GM23338 (cell line): Measurements from ENCODE around the gene BRF1. TPM values are rescaled to one million over a fixed set of nuclear protein-coding genes. Genes with fewer than 3 reads are reported as not detected.

Experiments used
- ATAC-seq: fragments of 200-7000 bp; cut with Tn5 transposase; 3 replicates; pipeline ENCODE4 v1.9.1; 2020
- DNase-seq: peaks from one replicate; pipeline ENCODE4 v3.0.0-alpha.2; 2015; ENCODE audit warnings: low spot score
- H2AFZ ChIP-seq: fragments of 200-600 bp; sonication (generic); 2 replicates; pipeline ENCODE4 v1.8.0; 2016; ENCODE audit warnings: antibody characterized with exemption, mild to moderate bottlenecking, moderate library complexity
- H3F3A ChIP-seq: fragments of 200-600 bp; sonication (generic); replicated peaks from 2 replicates; pipeline ENCODE4 v1.8.0; 2017; ENCODE audit warnings: antibody characterized with exemption, mixed run types, low read depth
- H3K27ac ChIP-seq: fragments of 200-600 bp; sonication (generic); 2 replicates; pipeline ENCODE4 v1.6.1; 2016; ENCODE audit warnings: low read depth
- H3K27me3 ChIP-seq: fragments of 200-600 bp; sonication (generic); 2 replicates; pipeline ENCODE4 v1.8.0; 2016; ENCODE audit warnings: mild to moderate bottlenecking, mixed run types, moderate library complexity; ENCODE audit not compliant: insufficient read depth
- H3K36me3 ChIP-seq: fragments of 200-600 bp; sonication (generic); 2 replicates; pipeline ENCODE4 v1.8.0; 2016; ENCODE audit warnings: mild to moderate bottlenecking; ENCODE audit not compliant: insufficient read depth
- H3K4me1 ChIP-seq: fragments of 200-600 bp; sonication (generic); 2 replicates; pipeline ENCODE4 v1.8.0; 2016; ENCODE audit warnings: mild to moderate bottlenecking, moderate library complexity; ENCODE audit not compliant: insufficient read depth
- H3K4me2 ChIP-seq: fragments of 200-600 bp; sonication (generic); 2 replicates; pipeline ENCODE4 v1.7.1; 2017; ENCODE audit warnings: mixed run types
- H3K4me3 ChIP-seq: fragments of 200-600 bp; sonication (generic); 2 replicates; pipeline ENCODE4 v1.6.1; 2016; ENCODE audit warnings: mixed run types
- H3K79me2 ChIP-seq: fragments of 200-600 bp; sonication (generic); replicated peaks from 2 replicates; pipeline ENCODE4 v1.8.0; 2017; ENCODE audit warnings: mild to moderate bottlenecking; ENCODE audit not compliant: insufficient read depth
- H3K9me2 ChIP-seq: fragments of 200-600 bp; sonication (generic); 2 replicates; pipeline ENCODE4 v1.8.0; 2017; ENCODE audit not compliant: insufficient read depth
- H4K20me1 ChIP-seq: fragments of 200-600 bp; sonication (generic); replicated peaks from 2 replicates; pipeline ENCODE4 v1.8.0; 2017; ENCODE audit warnings: mild to moderate bottlenecking; ENCODE audit not compliant: insufficient read depth
- H3K27ac Mint-ChIP-seq: 2 replicates; pipeline ENCODE4 v1.8.0; 2020; ENCODE audit warnings: inconsistent platforms, mild to moderate bottlenecking, moderate library complexity, mixed read lengths
- H3K27me3 Mint-ChIP-seq: 3 replicates; pipeline ENCODE4 v1.8.0; 2022; ENCODE audit warnings: low read depth, mild to moderate bottlenecking, moderate library complexity, mixed read lengths, inconsistent platforms; ENCODE audit not compliant: insufficient read depth, poor library complexity
- H3K36me3 Mint-ChIP-seq: 3 replicates; pipeline ENCODE4 v1.8.0; 2021; ENCODE audit warnings: low read depth, mild to moderate bottlenecking, inconsistent platforms, moderate library complexity, mixed read lengths
- H3K4me1 Mint-ChIP-seq: 3 replicates; pipeline ENCODE4 v1.8.0; 2020; ENCODE audit warnings: mild to moderate bottlenecking, inconsistent platforms, mixed read lengths
- H3K4me3 Mint-ChIP-seq: 3 replicates; pipeline ENCODE4 v1.8.0; 2021; ENCODE audit warnings: moderate library complexity, mild to moderate bottlenecking, inconsistent platforms, mixed read lengths
- H3K9me3 Mint-ChIP-seq: 3 replicates; pipeline ENCODE4 v1.8.0; 2020; ENCODE audit warnings: moderate library complexity, mild to moderate bottlenecking, inconsistent platforms, mixed read lengths
- CREB1 ChIP-seq: fragments of 250-450 bp; sonication (Bioruptor Pico); IDR thresholded peaks from 2 replicates; pipeline ENCODE4 v1.5.0; 2020; ENCODE audit warnings: low read depth, mild to moderate bottlenecking, moderate library complexity
- CTCF ChIP-seq, 2 experiments: fragments of 200-600 bp in 1 of 2; sonication (generic) in 1 of 2; conservative IDR thresholded peaks; 2 replicates each; pipeline versions ENCODE4 v1.5.1 to v1.6.1; 2016 to 2017; ENCODE audit warnings: antibody characterized with exemption in 2 of 2, low read depth in 2 of 2, mild to moderate bottlenecking in 2 of 2, moderate library complexity in 1 of 2
- EZH2phosphoT487 ChIP-seq: fragments of 200-600 bp; sonication (generic); IDR thresholded peaks from one replicate; pipeline ENCODE4 v1.8.1; 2018; ENCODE audit warnings: antibody characterized with exemption; ENCODE audit not compliant: unreplicated experiment
- JUNB ChIP-seq: IDR thresholded peaks from one replicate; pipeline ENCODE4 v1.6.1; 2016; ENCODE audit warnings: antibody characterized with exemption; ENCODE audit not compliant: unreplicated experiment
- POLR2AphosphoS5 ChIP-seq: IDR thresholded peaks from 2 replicates; pipeline ENCODE4 v1.6.1; 2016; ENCODE audit warnings: antibody characterized with exemption, low read depth
- STAT1 ChIP-seq: IDR thresholded peaks from one replicate; pipeline ENCODE4 v1.6.1; 2016; ENCODE audit warnings: antibody characterized with exemption; ENCODE audit not compliant: unreplicated experiment
- ZNF114 ChIP-seq: fragments of 250-450 bp; sonication (Bioruptor Pico); IDR thresholded peaks from 2 replicates; pipeline ENCODE4 v1.5.0; 2020; ENCODE audit warnings: mild to moderate bottlenecking, moderate library complexity
- ZNF331 ChIP-seq: fragments of 250-450 bp; sonication (Bioruptor Pico); IDR thresholded peaks from 2 replicates; pipeline ENCODE4 v1.5.0; 2020; ENCODE audit warnings: low read depth, mild to moderate bottlenecking, moderate library complexity
- polyA plus RNA-seq: library from polyadenylated mRNA; unstranded; fragments of >200 nt; fragmentation: Nextera tagmentation; extraction: Ambion mirVana; gene quantifications from 2 replicates; pipeline ENCODE4 v1.2.1, GENCODE V29; 2016
- total RNA-seq: library from RNA; depleted of rRNA; stranded (reverse); fragments of >200 nt; shearing (Covaris generic); gene quantifications from 2 replicates; pipeline ENCODE4 v1.2.3, GENCODE V29; 2014
- TF ChIP-seq, protein P1 (sequence below): IDR thresholded peaks from one replicate; pipeline ENCODE4 v1.6.1; 2018; ENCODE audit warnings: antibody characterized with exemption; ENCODE audit not compliant: unreplicated experiment

Gene BRF1
- total and polyA plus RNA-seq, 2 experiments from 2014 or later: 8.6 to 29.9 TPM

GRCh38 chr14:105210266-105211025 is 90.4 kb downstream of the BRF1 start:
- H3K4me1 ChIP-seq: no peaks in the 10 kb centered on the region
- ATAC-seq (no peak), DNase-seq (no peak)
- no peaks in the 10 kb centered on the region for H3K36me3 ChIP-seq
- Mint-ChIP-seq H3K9me3 (no peaks in the 10 kb centered on the region), H3K27ac (no peak overlapping the region), H3K36me3 (no peaks in the 10 kb centered on the region), H3K27me3 (peaks cover 3% of the 10 kb centered on the region), H3K4me3 (no peak overlapping the region), H3K4me1 (no peaks in the 10 kb centered on the region)
- H4K20me1 ChIP-seq: no peaks in the 10 kb centered on the region; the same call in 1 of the 2 replicates
- H3K27ac ChIP-seq: no peak overlapping the region
- H3K4me3 ChIP-seq: no peak overlapping the region
- H3K4me2 ChIP-seq: no peak overlapping the region
- no peak overlapping the region for H2AFZ ChIP-seq
- no peaks in the 10 kb centered on the region for H3F3A ChIP-seq
- no peaks in the 10 kb centered on the region for H3K79me2 ChIP-seq
- H3K27me3 ChIP-seq: no peaks in the 10 kb centered on the region
- TF ChIP-seq ZNF331 (no peak), CTCF (conservative IDR thresholded peaks at IDR 0.05; ENCODE audit: low read depth in 2 of 2) (no peak), JUNB (no peak), ZNF114 (CRISPR knock-in tag) (no peak), POLR2AphosphoS5 (no peak)
- H3K9me2 ChIP-seq: no peaks in the 10 kb centered on the region

DNA sequence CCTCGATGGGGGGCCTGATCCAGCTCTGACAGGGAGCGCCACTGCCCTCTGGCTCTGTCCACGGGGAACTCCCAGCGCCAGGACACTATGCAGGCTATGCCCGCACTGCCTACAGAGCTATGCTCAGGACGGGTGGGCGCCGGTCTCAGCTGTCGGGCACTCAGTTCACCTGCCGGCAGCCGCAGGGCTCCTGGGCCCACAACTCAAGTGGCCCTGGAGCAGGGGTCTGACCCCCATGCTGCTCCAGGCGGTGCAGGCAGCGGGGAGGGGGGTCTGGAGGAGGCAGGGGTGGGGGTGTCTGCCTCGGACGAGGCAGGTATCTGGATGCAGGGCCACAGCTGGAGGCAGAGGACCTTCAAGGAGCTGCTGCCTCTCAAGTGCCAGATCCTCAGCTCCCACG is 91.2 kb downstream of the BRF1 start:
- Mint-ChIP-seq H3K27ac (no peak overlapping the region), H3K4me1 (no peaks in the 10 kb centered on the region), H3K4me3 (no peak overlapping the region), H3K27me3 (peaks cover 6% of the 10 kb centered on the region), H3K9me3 (no peaks in the 10 kb centered on the region), H3K36me3 (no peaks in the 10 kb centered on the region)
- H3K27me3 ChIP-seq: no peaks in the 10 kb centered on the region
- H4K20me1 ChIP-seq: no peaks in the 10 kb centered on the region; the same call in 1 of the 2 replicates
- no peaks in the 10 kb centered on the region for H3K9me2 ChIP-seq
- no peak for ATAC-seq
- H3K36me3 ChIP-seq: no peaks in the 10 kb centered on the region
- no peaks in the 10 kb centered on the region for H3K4me1 ChIP-seq
- no peak overlapping the region for H3K4me3 ChIP-seq
- no peaks in the 10 kb centered on the region for H3F3A ChIP-seq
- no peak overlapping the region for H3K4me2 ChIP-seq
- no peak overlapping the region for H3K27ac ChIP-seq
- no peaks in the 10 kb centered on the region for H3K79me2 ChIP-seq
- H2AFZ ChIP-seq: no peak overlapping the region
- DNase-seq: no peak
- TF ChIP-seq STAT1: no peak
- no peak for TF ChIP-seq CREB1 (CRISPR knock-in tag)
- TF ChIP-seq POLR2AphosphoS5: no peak
- TF ChIP-seq, protein P1, sequence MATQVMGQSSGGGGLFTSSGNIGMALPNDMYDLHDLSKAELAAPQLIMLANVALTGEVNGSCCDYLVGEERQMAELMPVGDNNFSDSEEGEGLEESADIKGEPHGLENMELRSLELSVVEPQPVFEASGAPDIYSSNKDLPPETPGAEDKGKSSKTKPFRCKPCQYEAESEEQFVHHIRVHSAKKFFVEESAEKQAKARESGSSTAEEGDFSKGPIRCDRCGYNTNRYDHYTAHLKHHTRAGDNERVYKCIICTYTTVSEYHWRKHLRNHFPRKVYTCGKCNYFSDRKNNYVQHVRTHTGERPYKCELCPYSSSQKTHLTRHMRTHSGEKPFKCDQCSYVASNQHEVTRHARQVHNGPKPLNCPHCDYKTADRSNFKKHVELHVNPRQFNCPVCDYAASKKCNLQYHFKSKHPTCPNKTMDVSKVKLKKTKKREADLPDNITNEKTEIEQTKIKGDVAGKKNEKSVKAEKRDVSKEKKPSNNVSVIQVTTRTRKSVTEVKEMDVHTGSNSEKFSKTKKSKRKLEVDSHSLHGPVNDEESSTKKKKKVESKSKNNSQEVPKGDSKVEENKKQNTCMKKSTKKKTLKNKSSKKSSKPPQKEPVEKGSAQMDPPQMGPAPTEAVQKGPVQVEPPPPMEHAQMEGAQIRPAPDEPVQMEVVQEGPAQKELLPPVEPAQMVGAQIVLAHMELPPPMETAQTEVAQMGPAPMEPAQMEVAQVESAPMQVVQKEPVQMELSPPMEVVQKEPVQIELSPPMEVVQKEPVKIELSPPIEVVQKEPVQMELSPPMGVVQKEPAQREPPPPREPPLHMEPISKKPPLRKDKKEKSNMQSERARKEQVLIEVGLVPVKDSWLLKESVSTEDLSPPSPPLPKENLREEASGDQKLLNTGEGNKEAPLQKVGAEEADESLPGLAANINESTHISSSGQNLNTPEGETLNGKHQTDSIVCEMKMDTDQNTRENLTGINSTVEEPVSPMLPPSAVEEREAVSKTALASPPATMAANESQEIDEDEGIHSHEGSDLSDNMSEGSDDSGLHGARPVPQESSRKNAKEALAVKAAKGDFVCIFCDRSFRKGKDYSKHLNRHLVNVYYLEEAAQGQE: no peak
- no peak for TF ChIP-seq CTCF (conservative IDR thresholded peaks at IDR 0.05; ENCODE audit: low read depth in 2 of 2)
- TF ChIP-seq EZH2phosphoT487: no peak
